B cell (primary cell): ENCODE data around the gene NPIPB8. TPM values are rescaled to one million over a fixed set of nuclear protein-coding genes. Genes with fewer than 3 reads are reported as not detected.

Experiments
- ATAC-seq: fragments of 200-7000 bp; cut with Tn5 transposase; one replicate; pipeline ENCODE4 v1.10.0; 2021; ENCODE audit warnings: low read depth, mild to moderate bottlenecking, moderate number of reproducible peaks, moderate library complexity
- CTCF ChIA-PET: fragments of 350-600 bp; sonication (Branson Sonifier 250); formaldehyde crosslinking; loops from one replicate; lab custom pipeline; 2021; ENCODE audit warnings: antibody characterized with exemption, inconsistent platforms; lab: Charles Lee
- POLR2A ChIA-PET: fragments of 350-600 bp; sonication (Branson Sonifier 250); formaldehyde crosslinking; loops from one replicate; lab custom pipeline; 2021; ENCODE audit warnings: antibody characterized with exemption; lab: Charles Lee
- DNase-seq: peaks from one replicate; pipeline ENCODE4 v3.0.0; 2013
- H2AFZ ChIP-seq: 2 replicates; pipeline ENCODE4 v1.6.1; 2012; ENCODE audit warnings: mild to moderate bottlenecking, low read depth, low read length; ENCODE audit not compliant: insufficient read depth, poor library complexity, severe bottlenecking
- H3K27ac ChIP-seq, 2 donors: 1 replicate in 1 of 2; 2 replicates in 1 of 2; pipeline ENCODE4 v1.5.1; 2012 to 2013; ENCODE audit warnings: low read length in 2 of 2, mild to moderate bottlenecking in 2 of 2, moderate library complexity in 1 of 2
- H3K27me3 ChIP-seq, 4 experiments: fragments of 200-600 bp in 1 of 4; sonication (generic) in 1 of 4; replicated peaks in 1 of 4; 1 replicate in 2 of 4; 2 replicates in 2 of 4; pipeline versions ENCODE4 v1.6.1 to v1.7.0; 2013 to 2016; ENCODE audit warnings: low read length in 3 of 4, mild to moderate bottlenecking in 2 of 4, mixed read lengths in 1 of 4, moderate library complexity in 1 of 4; ENCODE audit not compliant: insufficient read depth in 4 of 4, control insufficient read depth in 3 of 4; ENCODE audit errors: control extremely low read depth in 1 of 4
- H3K36me3 ChIP-seq, 2 experiments: replicated peaks in 1 of 2; 1 replicate in 1 of 2; 2 replicates in 1 of 2; pipeline versions ENCODE4 v1.6.1 to v1.7.1; 2013; ENCODE audit warnings: low read length in 1 of 2; ENCODE audit not compliant: insufficient read depth in 2 of 2, control insufficient read depth in 1 of 2; ENCODE audit errors: control extremely low read depth in 1 of 2, extremely low read depth in 1 of 2
- H3K4me1 ChIP-seq, 2 donors: fragments of 200-600 bp in 1 of 2; sonication (generic) in 1 of 2; 1 replicate in 1 of 2; 2 replicates in 1 of 2; pipeline versions ENCODE4 v1.5.1 to v1.6.1; 2013 to 2017; ENCODE audit warnings: low read length in 2 of 2; ENCODE audit not compliant: control insufficient read depth in 2 of 2, insufficient read depth in 2 of 2
- H3K4me2 ChIP-seq: replicated peaks from 2 replicates; pipeline ENCODE3; 2012; ENCODE audit warnings: mild to moderate bottlenecking, low read depth, low read length; ENCODE audit not compliant: poor library complexity, severe bottlenecking
- H3K4me3 ChIP-seq, 5 experiments: fragments of 200-600 bp in 1 of 5; sonication (generic) in 1 of 5; 1 replicate in 3 of 5; 2 replicates in 2 of 5; pipeline versions ENCODE4 v1.5.1 to v1.7.0; 2011 to 2016; ENCODE audit warnings: low read length in 4 of 5, mild to moderate bottlenecking in 4 of 5, low read depth in 2 of 5, control low read depth in 1 of 5, moderate library complexity in 1 of 5; ENCODE audit not compliant: insufficient read depth in 1 of 5; ENCODE audit errors: control extremely low read depth in 1 of 5, extremely low read depth in 1 of 5
- H3K79me2 ChIP-seq: fragments of 200-600 bp; sonication (generic); one replicate; pipeline ENCODE4 v1.6.0; 2016; ENCODE audit warnings: low read length; ENCODE audit not compliant: control insufficient read depth, insufficient read depth
- H3K9ac ChIP-seq: fragments of 200-600 bp; sonication (generic); 2 replicates; pipeline ENCODE4 v1.6.1; 2017; ENCODE audit warnings: mild to moderate bottlenecking, low read length, moderate library complexity
- H3K9me3 ChIP-seq, 3 donors: one replicate each; pipeline versions ENCODE4 v1.6.1 to v1.7.1; 2013; ENCODE audit warnings: low read length in 2 of 3; ENCODE audit not compliant: control insufficient read depth in 2 of 3, insufficient read depth in 1 of 3; ENCODE audit errors: control extremely low read depth in 1 of 3
- H4K20me1 ChIP-seq: 2 replicates; pipeline ENCODE4 v1.6.0; 2012; ENCODE audit warnings: mild to moderate bottlenecking, low read length; ENCODE audit not compliant: insufficient read depth, control insufficient read depth, poor library complexity, severe bottlenecking
- H3K27ac Mint-ChIP-seq: one replicate; pipeline ENCODE4 v1.8.0; 2021; ENCODE audit warnings: mixed read lengths
- H3K27me3 Mint-ChIP-seq: one replicate; pipeline ENCODE4 v1.8.0; 2021; ENCODE audit warnings: mixed read lengths
- H3K4me1 Mint-ChIP-seq: one replicate; pipeline ENCODE4 v1.8.0; 2021; ENCODE audit warnings: mixed read lengths
- H3K4me3 Mint-ChIP-seq: one replicate; pipeline ENCODE4 v1.8.0; 2021; ENCODE audit warnings: mixed read lengths
- H3K9me3 Mint-ChIP-seq: one replicate; pipeline ENCODE4 v1.8.0; 2022; ENCODE audit warnings: mixed read lengths; ENCODE audit not compliant: insufficient read depth
- EZH2 ChIP-seq: IDR thresholded peaks from 2 replicates; pipeline ENCODE4 v1.6.1; 2012; ENCODE audit warnings: borderline replicate concordance, low read depth, mild to moderate bottlenecking, moderate library complexity, low read length; ENCODE audit not compliant: insufficient read depth, poor library complexity, severe bottlenecking
- WGBS: methylation state at CpG from one replicate; pipeline ENCODE4 v1.1.5; 2013; ENCODE audit warnings: missing lambda C conversion rate; ENCODE audit not compliant: insufficient coverage; 5-methylcytosine and 5-hydroxymethylcytosine counted together
- intact Hi-C: fragments of 100-400 bp; cut with micrococcal nuclease; formaldehyde crosslinking; loops from one replicate; pipeline ENCODE4 v1.10.0; 2022
- polyA plus RNA-seq: library from polyadenylated mRNA; depleted of rRNA; stranded (reverse); fragments of >200 nt; gene quantifications from 2 replicates; pipeline ENCODE4 v1.2.3, GENCODE V29; 2012
- total RNA-seq, 2 donors: library from RNA; stranded (reverse); fragments of 120-200 nt in 1 of 2; gene quantifications; 1 replicate in 1 of 2; 2 replicates in 1 of 2; pipeline versions ENCODE4 v1.2.3 to v1.2.4, GENCODE V29; 2013 to 2022
- TF ChIP-seq, protein P1 (sequence below): fragments of 200-600 bp; IDR thresholded peaks from one replicate; pipeline ENCODE4 v1.8.0; 2022; ENCODE audit warnings: antibody characterized with exemption, mild to moderate bottlenecking

The NPIPB8 gene
- total and polyA plus RNA-seq, 2 donors (not counting 1 experiment from before 2014, with no cell fraction given): 0.04 to 1.1 TPM

DNA sequence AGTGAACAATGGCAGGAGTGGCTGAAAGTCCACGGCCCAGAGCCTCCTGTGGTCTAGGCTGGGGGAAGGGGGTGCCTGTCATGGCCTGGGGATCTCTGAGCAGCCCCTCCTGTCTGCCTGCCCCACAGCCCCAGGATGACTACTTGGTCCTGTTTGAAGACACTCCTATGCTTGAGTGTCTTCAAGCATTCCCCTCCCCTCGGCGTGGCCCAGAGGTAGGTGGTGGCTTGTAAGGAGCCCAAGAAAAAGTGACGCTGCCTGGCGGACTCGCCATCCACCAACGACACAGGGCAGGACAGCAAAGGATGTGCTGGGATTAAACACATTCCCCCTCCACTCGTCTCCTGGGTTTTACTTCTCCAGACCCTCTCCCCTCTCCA is 33.7 kb upstream of the NPIPB8 start:
- H3K4me1 ChIP-seq: no peaks in the 10 kb centered on the region
- DNase-seq: no peak
- no peaks in the 10 kb centered on the region for H3K79me2 ChIP-seq
- no peaks in the 10 kb centered on the region for H4K20me1 ChIP-seq
- ChIA-PET POLR2A (no interaction called here), CTCF (no interaction called here)
- TF ChIP-seq, protein P1, sequence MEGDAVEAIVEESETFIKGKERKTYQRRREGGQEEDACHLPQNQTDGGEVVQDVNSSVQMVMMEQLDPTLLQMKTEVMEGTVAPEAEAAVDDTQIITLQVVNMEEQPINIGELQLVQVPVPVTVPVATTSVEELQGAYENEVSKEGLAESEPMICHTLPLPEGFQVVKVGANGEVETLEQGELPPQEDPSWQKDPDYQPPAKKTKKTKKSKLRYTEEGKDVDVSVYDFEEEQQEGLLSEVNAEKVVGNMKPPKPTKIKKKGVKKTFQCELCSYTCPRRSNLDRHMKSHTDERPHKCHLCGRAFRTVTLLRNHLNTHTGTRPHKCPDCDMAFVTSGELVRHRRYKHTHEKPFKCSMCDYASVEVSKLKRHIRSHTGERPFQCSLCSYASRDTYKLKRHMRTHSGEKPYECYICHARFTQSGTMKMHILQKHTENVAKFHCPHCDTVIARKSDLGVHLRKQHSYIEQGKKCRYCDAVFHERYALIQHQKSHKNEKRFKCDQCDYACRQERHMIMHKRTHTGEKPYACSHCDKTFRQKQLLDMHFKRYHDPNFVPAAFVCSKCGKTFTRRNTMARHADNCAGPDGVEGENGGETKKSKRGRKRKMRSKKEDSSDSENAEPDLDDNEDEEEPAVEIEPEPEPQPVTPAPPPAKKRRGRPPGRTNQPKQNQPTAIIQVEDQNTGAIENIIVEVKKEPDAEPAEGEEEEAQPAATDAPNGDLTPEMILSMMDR: no peak
- no peak for TF ChIP-seq EZH2
- ATAC-seq: no peak
- no peak overlapping the region for H3K9ac ChIP-seq
- no peak overlapping the region for H3K27ac ChIP-seq
- no peak overlapping the region for H2AFZ ChIP-seq
- intact Hi-C loops: no loop called here
- no peak overlapping the region for H3K4me3 ChIP-seq
- Mint-ChIP-seq H3K27ac (no peak overlapping the region), H3K27me3 (no peaks in the 10 kb centered on the region), H3K4me1 (peaks cover 3% of the 10 kb centered on the region), H3K9me3 (no peaks in the 10 kb centered on the region), H3K4me3 (no peak overlapping the region)
- no peaks in the 10 kb centered on the region for H3K27me3 ChIP-seq
- H3K4me2 ChIP-seq: no peak overlapping the region
- H3K36me3 ChIP-seq: no peaks in the 10 kb centered on the region
- WGBS: 94% methylated on average over 5 of the region's 8 CpGs
- no peaks in the 10 kb centered on the region for H3K9me3 ChIP-seq

DNA sequence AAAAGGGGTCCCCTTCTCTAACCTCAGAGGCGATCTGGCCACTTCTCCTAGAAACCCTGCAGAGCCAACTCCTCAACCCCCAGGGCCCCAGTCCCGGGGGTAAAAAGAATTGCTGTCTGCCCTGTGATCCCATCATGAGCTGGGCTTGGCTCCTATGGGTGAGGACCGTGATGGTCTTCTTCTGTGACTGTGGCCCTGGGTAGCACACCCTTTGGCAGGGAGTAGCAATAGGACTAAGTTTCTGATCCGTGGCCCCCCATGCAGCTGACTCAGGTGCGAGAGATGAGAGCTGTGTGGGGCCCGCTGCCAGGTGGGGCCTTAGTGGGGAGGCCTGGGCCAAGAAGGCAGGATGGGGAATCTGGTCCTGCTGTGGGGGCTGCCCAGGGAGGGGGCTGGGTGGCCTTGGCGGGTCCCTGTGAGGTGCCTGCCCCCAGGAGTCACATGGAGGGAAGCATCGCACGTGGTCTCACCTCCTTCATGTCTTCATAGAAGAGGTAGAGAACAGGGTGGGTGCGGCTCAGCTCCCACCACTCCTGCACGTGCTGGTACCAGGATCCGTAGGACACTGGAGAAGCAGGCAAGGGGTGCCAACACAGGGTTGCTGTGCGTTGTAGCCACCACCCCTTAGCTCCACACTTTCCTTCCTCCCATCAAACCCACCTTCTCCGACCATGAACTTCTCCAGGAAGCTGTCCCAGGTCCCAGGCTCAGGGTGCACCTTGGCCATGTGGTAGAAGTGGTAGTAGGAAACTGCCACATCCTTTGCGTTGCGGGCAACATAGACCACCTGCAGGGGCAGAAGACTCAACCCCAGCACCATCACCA is 31.4 kb upstream of the NPIPB8 start:
- H4K20me1 ChIP-seq: no peaks in the 10 kb centered on the region
- no peaks in the 10 kb centered on the region for H3K79me2 ChIP-seq
- H3K9me3 Mint-ChIP-seq: no peaks in the 10 kb centered on the region
- H2AFZ ChIP-seq: no peak overlapping the region
- H3K4me3 Mint-ChIP-seq: no peak overlapping the region
- H3K9me3 ChIP-seq: no peaks in the 10 kb centered on the region
- TF ChIP-seq, protein P1: no peak
- TF ChIP-seq EZH2: no peak
- 84% methylated on average over 8 of the region's 16 CpGs for WGBS
- H3K4me2 ChIP-seq: no peak overlapping the region
- no peak overlapping the region for H3K9ac ChIP-seq
- no peaks in the 10 kb centered on the region for H3K4me1 ChIP-seq
- ChIA-PET CTCF (no interaction called here), POLR2A (no interaction called here)
- no peak for DNase-seq
- no peaks in the 10 kb centered on the region for H3K27me3 Mint-ChIP-seq
- H3K27ac ChIP-seq: no peak overlapping the region
- intact Hi-C loops: no loop called here
- H3K27ac Mint-ChIP-seq: no peak overlapping the region
- H3K27me3 ChIP-seq: no peaks in the 10 kb centered on the region
- H3K4me1 Mint-ChIP-seq: peaks cover 4% of the 10 kb centered on the region
- no peak for ATAC-seq
- H3K36me3 ChIP-seq: no peaks in the 10 kb centered on the region
- no peak overlapping the region for H3K4me3 ChIP-seq
